Peyer's patch (tissue), 4 donors: ENCODE data around the gene PIKFYVE.

ENCODE experiments used
- POLR2A ChIP-seq, 2 donors: fragments of 450-650 bp; IDR thresholded peaks; one replicate each; pipeline ENCODE4 v1.5.1; 2017; ENCODE audit warnings: antibody characterized with exemption in 2 of 2, mild to moderate bottlenecking in 2 of 2, moderate library complexity in 2 of 2
- TF ChIP-seq, protein P1 (sequence below), 6 experiments: fragments of 450-650 bp in 4 of 6; fragments of 200-600 bp in 2 of 6; sonication (generic) in 1 of 6; IDR thresholded peaks; one replicate each; pipeline ENCODE4 v1.5.1; 2017 to 2019; ENCODE audit warnings: antibody characterized with exemption in 6 of 6, mild to moderate bottlenecking in 3 of 6, moderate library complexity in 1 of 6

DNA sequence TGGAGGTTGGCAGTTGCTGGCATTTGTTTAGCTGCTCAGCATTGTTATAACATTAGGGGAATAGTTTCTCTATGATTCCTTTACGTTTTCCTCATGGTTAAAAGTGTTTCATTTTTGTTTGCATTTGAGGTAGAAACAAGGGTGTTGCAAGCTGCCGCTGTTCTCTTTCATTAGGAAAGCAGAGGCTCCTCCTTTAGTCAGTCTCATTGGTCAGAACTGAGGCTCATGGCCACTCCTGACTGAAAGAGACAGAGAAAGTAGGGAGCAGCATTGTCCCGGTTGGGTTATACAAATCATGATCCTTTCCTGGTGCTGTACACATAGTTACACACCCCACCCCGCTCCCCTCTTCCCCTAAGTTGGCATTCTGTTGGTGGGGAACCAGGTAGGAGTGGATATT lies 80.7 kb downstream of the PIKFYVE start:
- TF ChIP-seq, protein P1, sequence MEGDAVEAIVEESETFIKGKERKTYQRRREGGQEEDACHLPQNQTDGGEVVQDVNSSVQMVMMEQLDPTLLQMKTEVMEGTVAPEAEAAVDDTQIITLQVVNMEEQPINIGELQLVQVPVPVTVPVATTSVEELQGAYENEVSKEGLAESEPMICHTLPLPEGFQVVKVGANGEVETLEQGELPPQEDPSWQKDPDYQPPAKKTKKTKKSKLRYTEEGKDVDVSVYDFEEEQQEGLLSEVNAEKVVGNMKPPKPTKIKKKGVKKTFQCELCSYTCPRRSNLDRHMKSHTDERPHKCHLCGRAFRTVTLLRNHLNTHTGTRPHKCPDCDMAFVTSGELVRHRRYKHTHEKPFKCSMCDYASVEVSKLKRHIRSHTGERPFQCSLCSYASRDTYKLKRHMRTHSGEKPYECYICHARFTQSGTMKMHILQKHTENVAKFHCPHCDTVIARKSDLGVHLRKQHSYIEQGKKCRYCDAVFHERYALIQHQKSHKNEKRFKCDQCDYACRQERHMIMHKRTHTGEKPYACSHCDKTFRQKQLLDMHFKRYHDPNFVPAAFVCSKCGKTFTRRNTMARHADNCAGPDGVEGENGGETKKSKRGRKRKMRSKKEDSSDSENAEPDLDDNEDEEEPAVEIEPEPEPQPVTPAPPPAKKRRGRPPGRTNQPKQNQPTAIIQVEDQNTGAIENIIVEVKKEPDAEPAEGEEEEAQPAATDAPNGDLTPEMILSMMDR (IDR thresholded peaks at IDR 0.05), result no peak
- no peak for TF ChIP-seq POLR2A (IDR thresholded peaks at IDR 0.05)
